GM12892 (cell line): ENCODE data around the gene GOLGA5.

Experiments
- POLR2A ChIP-seq: IDR thresholded peaks from 2 replicates; pipeline ENCODE4 v1.6.1; 2011; ENCODE audit warnings: low read depth, low read length, control low read depth
- POLR2AphosphoS5 ChIP-seq: IDR thresholded peaks from 2 replicates; pipeline ENCODE4 v1.6.1; 2011; ENCODE audit warnings: low read depth, low read length, control low read depth

- TF ChIP-seq POLR2AphosphoS5: no peak
- TF ChIP-seq POLR2A: no peak
Observed at GRCh38 chr14:92863286-92864080, 69.4 kb downstream of the GOLGA5 start.
